Measurements from ENCODE around the gene TMEM203.

DNA sequence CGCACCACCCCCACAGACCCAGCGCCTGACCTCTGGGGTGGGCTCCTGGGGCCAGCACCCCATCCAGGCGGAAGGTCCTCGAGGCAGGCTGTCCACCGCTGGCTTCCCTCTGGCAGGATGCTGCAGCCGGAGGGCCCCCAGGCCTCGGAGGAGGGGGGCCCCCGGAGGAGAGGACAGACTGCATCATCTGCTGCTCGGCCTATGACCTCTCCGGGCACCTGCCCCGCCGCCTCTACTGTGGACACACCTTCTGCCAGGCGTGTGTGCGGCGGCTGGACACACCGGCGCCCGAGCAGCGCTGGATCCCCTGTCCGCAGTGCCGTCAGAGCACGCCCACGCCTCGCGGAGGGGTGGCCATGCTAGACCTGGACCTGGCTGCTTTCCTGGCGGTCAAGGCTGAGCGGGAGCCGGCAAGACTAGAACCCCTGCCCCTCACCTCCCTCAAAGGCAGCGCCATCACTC lies 23.1 kb upstream of the TMEM203 start:
- TF ChIP-seq, protein P1, sequence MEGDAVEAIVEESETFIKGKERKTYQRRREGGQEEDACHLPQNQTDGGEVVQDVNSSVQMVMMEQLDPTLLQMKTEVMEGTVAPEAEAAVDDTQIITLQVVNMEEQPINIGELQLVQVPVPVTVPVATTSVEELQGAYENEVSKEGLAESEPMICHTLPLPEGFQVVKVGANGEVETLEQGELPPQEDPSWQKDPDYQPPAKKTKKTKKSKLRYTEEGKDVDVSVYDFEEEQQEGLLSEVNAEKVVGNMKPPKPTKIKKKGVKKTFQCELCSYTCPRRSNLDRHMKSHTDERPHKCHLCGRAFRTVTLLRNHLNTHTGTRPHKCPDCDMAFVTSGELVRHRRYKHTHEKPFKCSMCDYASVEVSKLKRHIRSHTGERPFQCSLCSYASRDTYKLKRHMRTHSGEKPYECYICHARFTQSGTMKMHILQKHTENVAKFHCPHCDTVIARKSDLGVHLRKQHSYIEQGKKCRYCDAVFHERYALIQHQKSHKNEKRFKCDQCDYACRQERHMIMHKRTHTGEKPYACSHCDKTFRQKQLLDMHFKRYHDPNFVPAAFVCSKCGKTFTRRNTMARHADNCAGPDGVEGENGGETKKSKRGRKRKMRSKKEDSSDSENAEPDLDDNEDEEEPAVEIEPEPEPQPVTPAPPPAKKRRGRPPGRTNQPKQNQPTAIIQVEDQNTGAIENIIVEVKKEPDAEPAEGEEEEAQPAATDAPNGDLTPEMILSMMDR (IDR thresholded peaks at IDR 0.05; ENCODE audit: poor library complexity, severe bottlenecking): no peak
- TF ChIP-seq REST (IDR thresholded peaks at IDR 0.05; ENCODE audit: borderline replicate concordance) (no peak), EZH2 (IDR thresholded peaks at IDR 0.05; ENCODE audit: borderline replicate concordance, insufficient read depth, low read length, poor library complexity, severe bottlenecking) (no peak)
